Endothelial cell of umbilical vein (primary cell): ENCODE measurements around the gene ZDHHC11B. TPM values are rescaled to one million over a fixed set of nuclear protein-coding genes. Genes with fewer than 3 reads are reported as not detected.
"Not testable (repeated sequence)": the region's sequence is repeated elsewhere in the genome, so short reads cannot be mapped to it uniquely, and the experiment has no call there.

Source experiments
- BruUV-seq: library from RNA; stranded (reverse); fragments of 400-500 nt; replicated peaks from 2 replicates; lab custom pipeline; 2021; lab: Mats Ljungman, UMichigan
- CTCF ChIA-PET: fragments of 300-600, 350-600 bp; sonication (Branson Sonifier 250); formaldehyde crosslinking; loops from one replicate; lab custom pipeline; 2021; ENCODE audit warnings: antibody characterized with exemption, inconsistent platforms; lab: Charles Lee
- POLR2A ChIA-PET: fragments of 300-600, 350-600 bp; sonication (Branson Sonifier 250); formaldehyde crosslinking; loops from one replicate; lab custom pipeline; 2021; ENCODE audit warnings: antibody characterized with exemption, inconsistent platforms; lab: Charles Lee
- DNase-seq: peaks from one replicate; pipeline ENCODE4 v3.0.0-alpha.2; 2011; ENCODE audit warnings: low read depth, low spot score
- FAIRE-seq: peaks from 2 replicates; lab custom pipeline; 2011; peaks lifted over from hg19 to GRCh38; lab: Jason Lieb, UNC
- H2AFZ ChIP-seq: 2 replicates; pipeline ENCODE4 v1.6.0; 2012; ENCODE audit warnings: low read depth, low read length, control low read depth, inconsistent platforms
- H3K27ac ChIP-seq: 2 replicates; pipeline ENCODE4 v1.5.1; 2011; ENCODE audit warnings: low read depth, mild to moderate bottlenecking, control low read depth, low read length, moderate library complexity; ENCODE audit not compliant: insufficient read depth
- H3K27me3 ChIP-seq, 2 experiments: 2 replicates each; pipeline versions ENCODE4 v1.6.0 to v1.6.1; 2011; ENCODE audit warnings: low read length in 2 of 2, mixed read lengths in 1 of 2; ENCODE audit not compliant: control insufficient read depth in 2 of 2, insufficient read depth in 2 of 2
- H3K36me3 ChIP-seq, 2 experiments: 2 replicates in 1 of 2; 3 replicates in 1 of 2; pipeline ENCODE4 v1.5.1; 2011; ENCODE audit warnings: low read length in 2 of 2, mild to moderate bottlenecking in 1 of 2, moderate library complexity in 1 of 2; ENCODE audit not compliant: control insufficient read depth in 2 of 2, insufficient read depth in 2 of 2; ENCODE audit errors: extremely low read depth in 1 of 2
- H3K4me1 ChIP-seq: 3 replicates; pipeline ENCODE4 v1.5.1; 2011; ENCODE audit warnings: mild to moderate bottlenecking, low read length; ENCODE audit not compliant: control insufficient read depth, insufficient read depth; ENCODE audit errors: extremely low read depth
- H3K4me2 ChIP-seq: 2 replicates; pipeline ENCODE4 v1.6.1; 2011; ENCODE audit warnings: low read length, control low read depth, mixed read lengths; ENCODE audit not compliant: insufficient read depth
- H3K4me3 ChIP-seq, 3 experiments: fragments of 200-600 bp in 1 of 3; sonication (generic), shearing (Covaris generic) in 1 of 3; replicated peaks in 1 of 3; 2 replicates each; pipeline ENCODE4 v1.5.1; 2011 to 2016; ENCODE audit warnings: control low read depth in 3 of 3, low read length in 3 of 3, mild to moderate bottlenecking in 2 of 3, inconsistent platforms in 1 of 3, low read depth in 1 of 3, moderate library complexity in 1 of 3; ENCODE audit not compliant: insufficient read depth in 1 of 3
- H3K79me2 ChIP-seq: 2 replicates; pipeline ENCODE4 v1.6.0; 2012; ENCODE audit warnings: low read length, inconsistent platforms; ENCODE audit not compliant: control insufficient read depth, insufficient read depth
- H3K9ac ChIP-seq: replicated peaks from 2 replicates; pipeline ENCODE3; 2011; ENCODE audit warnings: low read length, control low read depth; ENCODE audit not compliant: insufficient read depth; ENCODE audit errors: extremely low read depth
- H3K9me1 ChIP-seq: replicated peaks from 3 replicates; pipeline ENCODE4 v1.6.0; 2011; ENCODE audit warnings: mild to moderate bottlenecking, low read length; ENCODE audit not compliant: control insufficient read depth, insufficient read depth; ENCODE audit errors: extremely low read depth
- H3K9me3 ChIP-seq: replicated peaks from 2 replicates; pipeline ENCODE4 v1.5.1; 2012; ENCODE audit warnings: low read length, inconsistent platforms; ENCODE audit not compliant: control insufficient read depth, insufficient read depth
- H4K20me1 ChIP-seq: replicated peaks from 2 replicates; pipeline ENCODE3; 2011; ENCODE audit warnings: mild to moderate bottlenecking, low read length; ENCODE audit not compliant: control insufficient read depth, insufficient read depth; ENCODE audit errors: extremely low read depth
- EZH2 ChIP-seq: IDR thresholded peaks from 2 replicates; pipeline ENCODE4 v1.6.1; 2012; ENCODE audit warnings: borderline replicate concordance, low read depth, mild to moderate bottlenecking, moderate library complexity, low read length, inconsistent platforms; ENCODE audit not compliant: severe bottlenecking
- FOS ChIP-seq: IDR thresholded peaks from 2 replicates; pipeline ENCODE4 v1.6.1; 2011; ENCODE audit warnings: mild to moderate bottlenecking, low read length, moderate library complexity, borderline replicate concordance; ENCODE audit not compliant: insufficient read depth
- POLR2A ChIP-seq: IDR thresholded peaks from 2 replicates; pipeline ENCODE4 v1.6.1; 2012; ENCODE audit warnings: low read depth, mild to moderate bottlenecking, control low read depth, low read length
- dilution Hi-C: fragments of 300-500 bp; cut with MboI; formaldehyde crosslinking; loops from one replicate; pipeline ENCODE4 v1.15.0; 2019; ENCODE audit warnings: low sequenced_read_pairs; ENCODE audit not compliant: extremely low pct_ligation_motif_present
- intact Hi-C: fragments of 100-400 bp; cut with micrococcal nuclease; formaldehyde crosslinking; loops from one replicate; pipeline ENCODE4 v1.10.0; 2022
- polyA plus RNA-seq, 4 experiments: library from polyadenylated mRNA; depleted of rRNA in 3 of 4; stranded (reverse) in 3 of 4; unstranded in 1 of 4; fragments of >200 nt; gene quantifications; 2 replicates each; pipeline versions ENCODE4 v1.2.1 to v1.2.3, GENCODE V29; 2011 to 2012; ENCODE audit warnings: missing spikeins in 1 of 4
- total RNA-seq: library from RNA; stranded (reverse); gene quantifications from 2 replicates; pipeline ENCODE4 v1.2.3, GENCODE V29; 2021
- TF ChIP-seq, protein P1 (sequence below): IDR thresholded peaks from 2 replicates; pipeline ENCODE4 v1.6.1; 2011; ENCODE audit not compliant: insufficient read depth, insufficient read length
- TF ChIP-seq, protein P2 (sequence below), 2 donors: IDR thresholded peaks; 1 replicate in 1 of 2; 2 replicates in 1 of 2; pipeline ENCODE4 v1.5.1; 2011; ENCODE audit warnings: low read length in 2 of 2, mild to moderate bottlenecking in 2 of 2, moderate library complexity in 2 of 2, control low read depth in 1 of 2, inconsistent platforms in 1 of 2, low read depth in 1 of 2; ENCODE audit not compliant: insufficient read depth in 1 of 2; ENCODE audit errors: extremely low read depth in 1 of 2

The ZDHHC11B gene
- total and polyA plus RNA-seq, 2 donors (not counting 3 experiments of a cell fraction or from before 2014, with no cell fraction given): not detected

DNA sequence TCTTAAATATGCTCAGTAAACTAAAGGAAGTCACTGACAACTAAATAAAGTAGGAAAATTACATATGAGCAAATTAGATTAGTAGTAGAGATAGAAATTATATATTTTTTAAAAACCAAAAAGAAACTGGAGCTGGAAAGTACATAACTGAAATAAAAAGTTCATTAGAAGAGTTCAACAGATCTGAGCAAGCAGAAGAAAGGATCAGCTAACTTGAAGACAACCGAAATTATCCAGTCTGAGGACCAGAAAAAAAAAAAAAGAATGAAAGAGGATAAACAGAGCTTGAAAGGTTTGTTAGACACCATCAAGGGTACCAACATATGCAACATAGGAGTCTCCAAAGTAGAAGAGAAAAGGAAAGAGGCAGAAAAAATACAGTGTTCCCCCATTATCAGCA, 65.2 kb downstream of the ZDHHC11B start:
- POLR2A ChIA-PET, BruUV-seq, H3K9ac ChIP-seq, H3K9me1 ChIP-seq, FAIRE-seq, H2AFZ ChIP-seq, H3K9me3 ChIP-seq, DNase-seq, dilution Hi-C loops, H4K20me1 ChIP-seq, H3K4me2 ChIP-seq, H3K36me3 ChIP-seq, H3K79me2 ChIP-seq, H3K27me3 ChIP-seq, H3K4me1 ChIP-seq, intact Hi-C loops, H3K27ac ChIP-seq, CTCF ChIA-PET, H3K4me3 ChIP-seq: not testable (repeated sequence)

DNA sequence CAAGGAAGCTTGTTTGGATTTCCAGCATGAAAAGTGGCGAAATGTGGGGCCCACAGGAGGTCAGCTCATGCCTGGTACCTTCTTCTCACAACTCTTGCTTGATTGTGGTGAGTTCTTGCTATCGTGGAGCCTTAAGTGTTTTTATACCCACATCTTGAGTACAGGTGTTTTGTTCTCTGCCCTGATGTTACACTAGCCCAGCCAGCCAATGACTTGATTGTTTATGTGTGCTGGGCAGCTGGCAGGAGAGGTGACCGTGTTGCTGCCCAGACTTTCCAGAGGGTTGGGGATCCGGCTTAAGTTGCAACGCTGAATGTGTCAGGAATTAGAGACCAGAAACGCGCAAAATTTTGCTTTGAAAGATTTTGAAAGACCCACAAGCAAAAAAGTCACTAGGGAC, 67.4 kb downstream of the ZDHHC11B start:
- BruUV-seq: no TSS peak
- TF ChIP-seq FOS: no peak
- TF ChIP-seq, protein P1, sequence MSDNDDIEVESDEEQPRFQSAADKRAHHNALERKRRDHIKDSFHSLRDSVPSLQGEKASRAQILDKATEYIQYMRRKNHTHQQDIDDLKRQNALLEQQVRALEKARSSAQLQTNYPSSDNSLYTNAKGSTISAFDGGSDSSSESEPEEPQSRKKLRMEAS: no peak
- TF ChIP-seq, protein P2, sequence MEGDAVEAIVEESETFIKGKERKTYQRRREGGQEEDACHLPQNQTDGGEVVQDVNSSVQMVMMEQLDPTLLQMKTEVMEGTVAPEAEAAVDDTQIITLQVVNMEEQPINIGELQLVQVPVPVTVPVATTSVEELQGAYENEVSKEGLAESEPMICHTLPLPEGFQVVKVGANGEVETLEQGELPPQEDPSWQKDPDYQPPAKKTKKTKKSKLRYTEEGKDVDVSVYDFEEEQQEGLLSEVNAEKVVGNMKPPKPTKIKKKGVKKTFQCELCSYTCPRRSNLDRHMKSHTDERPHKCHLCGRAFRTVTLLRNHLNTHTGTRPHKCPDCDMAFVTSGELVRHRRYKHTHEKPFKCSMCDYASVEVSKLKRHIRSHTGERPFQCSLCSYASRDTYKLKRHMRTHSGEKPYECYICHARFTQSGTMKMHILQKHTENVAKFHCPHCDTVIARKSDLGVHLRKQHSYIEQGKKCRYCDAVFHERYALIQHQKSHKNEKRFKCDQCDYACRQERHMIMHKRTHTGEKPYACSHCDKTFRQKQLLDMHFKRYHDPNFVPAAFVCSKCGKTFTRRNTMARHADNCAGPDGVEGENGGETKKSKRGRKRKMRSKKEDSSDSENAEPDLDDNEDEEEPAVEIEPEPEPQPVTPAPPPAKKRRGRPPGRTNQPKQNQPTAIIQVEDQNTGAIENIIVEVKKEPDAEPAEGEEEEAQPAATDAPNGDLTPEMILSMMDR (IDR thresholded peaks at IDR 0.05; ENCODE audit: extremely low read depth in 1 of 2, insufficient read depth in 1 of 2, low read depth in 1 of 2, low read length in 2 of 2): no peak
- TF ChIP-seq EZH2: no peak
- TF ChIP-seq POLR2A: no peak
- Histone ChIP-seq H3K9ac (no peak overlapping the region), H3K9me1 (no peaks in the 10 kb centered on the region), H3K4me1 (no peaks in the 10 kb centered on the region), H3K27me3 (peaks cover 0 to 2% of the 10 kb centered on the region in 2 experiments), H3K79me2 (no peaks in the 10 kb centered on the region), H3K4me3 (no peak overlapping the region), H3K36me3 (no peaks in the 10 kb centered on the region), H3K27ac (no peak overlapping the region), H3K4me2 (no peak overlapping the region), H3K9me3 (no peaks in the 10 kb centered on the region), H4K20me1 (no peaks in the 10 kb centered on the region), H2AFZ (no peak overlapping the region)
- dilution Hi-C loops: no loop called here
- ChIA-PET CTCF (no interaction called here), POLR2A (no interaction called here)
- DNase-seq (no peak), FAIRE-seq (no peak)
- intact Hi-C loops: no loop called here

DNA sequence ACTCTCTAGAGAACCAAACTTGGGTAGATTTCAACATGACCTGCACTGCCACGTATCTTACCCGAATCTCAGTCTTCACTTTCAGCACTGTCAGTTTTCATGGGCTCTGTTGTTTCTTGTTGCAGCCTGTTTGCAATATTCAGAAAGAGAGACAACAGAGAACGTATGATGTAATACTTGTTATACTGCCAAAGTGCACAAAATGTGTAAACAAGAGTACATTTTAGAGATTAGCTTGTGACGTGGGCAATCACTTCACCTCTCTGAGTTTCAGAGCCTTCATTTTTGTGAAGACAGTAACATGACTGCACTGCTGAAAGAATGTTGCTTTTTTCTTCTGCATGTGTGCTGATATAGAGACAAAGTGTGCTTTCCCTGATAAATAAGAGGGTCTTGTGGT, 67.8 kb downstream of the ZDHHC11B start:
- not testable (repeated sequence) for DNase-seq

More for the DNA sequence above, 67.8 kb downstream of the ZDHHC11B start:
- BruUV-seq, FAIRE-seq, H3K79me2 ChIP-seq, H3K27me3 ChIP-seq, H3K27ac ChIP-seq, H4K20me1 ChIP-seq, H3K9me3 ChIP-seq, H3K9me1 ChIP-seq, POLR2A ChIA-PET, H3K4me1 ChIP-seq, H2AFZ ChIP-seq, H3K36me3 ChIP-seq, intact Hi-C loops, H3K9ac ChIP-seq, H3K4me2 ChIP-seq, CTCF ChIA-PET, H3K4me3 ChIP-seq, dilution Hi-C loops: not testable (repeated sequence)
